Breast epithelium (tissue), 4 donors: ENCODE data around the gene ATP8B1. TPM values are rescaled to one million over a fixed set of nuclear protein-coding genes. Genes with fewer than 3 reads are reported as not detected.

Experiments
- DNase-seq, 2 donors: peaks; one replicate each; pipeline ENCODE4 v3.0.0-alpha.2; 2019; ENCODE audit warnings: low spot score in 2 of 2
- H3K27ac ChIP-seq, 2 donors: fragments of 200-600 bp; sonication (generic) in 1 of 2; one replicate each; pipeline ENCODE4 v1.5.1; 2016 to 2019; ENCODE audit warnings: mild to moderate bottlenecking in 1 of 2
- H3K27me3 ChIP-seq, 2 donors: fragments of 200-600 bp; sonication (generic) in 1 of 2; one replicate each; pipeline versions ENCODE4 v1.5.1 to v1.6.0; 2017 to 2019; ENCODE audit warnings: control low read depth in 1 of 2, mild to moderate bottlenecking in 1 of 2
- H3K36me3 ChIP-seq: fragments of 200-600 bp; one replicate; pipeline ENCODE4 v1.5.1; 2019
- H3K4me1 ChIP-seq, 2 donors: fragments of 200-600 bp; sonication (generic); one replicate each; pipeline ENCODE4 v1.5.1; 2016 to 2019; ENCODE audit warnings: control low read depth in 1 of 2
- H3K4me3 ChIP-seq, 3 donors: fragments of 200-600 bp; sonication (generic); 1 replicate in 2 of 3; 2 replicates in 1 of 3; pipeline ENCODE4 v1.5.1; 2016 to 2019; ENCODE audit warnings: mild to moderate bottlenecking in 3 of 3, moderate library complexity in 2 of 3
- H3K9me3 ChIP-seq, 2 donors: fragments of 200-600 bp; sonication (generic) in 1 of 2; one replicate each; pipeline ENCODE4 v1.5.1; 2016 to 2019; ENCODE audit warnings: control low read depth in 1 of 2
- CTCF ChIP-seq, 3 donors: fragments of 450-650 bp; IDR thresholded peaks; one replicate each; pipeline ENCODE4 v1.5.1; 2016 to 2017; ENCODE audit warnings: antibody characterized with exemption in 3 of 3, mild to moderate bottlenecking in 3 of 3, moderate library complexity in 3 of 3
- POLR2A ChIP-seq: fragments of 450-650 bp; IDR thresholded peaks from one replicate; pipeline ENCODE4 v1.6.1; 2016; ENCODE audit warnings: antibody characterized with exemption, mild to moderate bottlenecking, moderate library complexity
- POLR2AphosphoS5 ChIP-seq, 3 donors: sonication (generic); formaldehyde crosslinking; IDR thresholded peaks; one replicate each; pipeline ENCODE4 v1.6.1; 2017; ENCODE audit warnings: antibody characterized with exemption in 3 of 3
- intact Hi-C: fragments of 100-400 bp; cut with DNase I; formaldehyde crosslinking; loops from one replicate; pipeline ENCODE4 v1.15.1; 2023; ENCODE audit warnings: low total_unique reads
- total RNA-seq, 3 donors: library from RNA; depleted of rRNA; stranded (reverse); fragments of >200 nt; gene quantifications; one replicate each; pipeline ENCODE4 v1.1.0, GENCODE V29; 2016

ATP8B1 gene
- total RNA-seq, 3 donors from 2014 or later, result 5.1 to 45.1 (median 41.3) TPM

DNA sequence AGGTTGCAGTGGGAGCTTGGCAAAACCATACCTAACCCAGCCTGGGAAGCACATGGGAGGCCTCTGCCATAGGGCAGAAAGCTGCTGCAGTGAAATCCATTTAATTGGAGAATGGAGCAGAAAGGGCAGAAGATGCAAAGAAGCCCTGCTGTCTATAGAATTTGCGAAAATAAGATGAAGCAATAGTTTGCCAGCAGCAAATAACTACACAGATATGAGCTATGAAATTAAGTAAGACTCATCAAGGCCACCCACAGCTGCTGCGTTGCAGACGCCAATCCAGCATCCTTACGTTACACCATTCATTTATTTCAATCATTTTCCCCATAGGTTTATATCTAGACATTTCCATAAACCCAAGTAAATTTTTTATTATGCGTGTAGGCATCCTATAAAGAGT is 21.1 kb downstream of the ATP8B1 start:
- no peaks in the 10 kb centered on the region for H3K36me3 ChIP-seq
- H3K9me3 ChIP-seq, result no peaks in the 10 kb centered on the region
- TF ChIP-seq POLR2A (no peak), POLR2AphosphoS5 (IDR thresholded peaks at IDR 0.05) (no peak), CTCF (IDR thresholded peaks at IDR 0.05) (no peak)
- DNase-seq, result no peak
- H3K4me1 ChIP-seq, result peaks cover 0 to 4% of the 10 kb centered on the region in 2 donors
- peak overlapping the region; percentile 39 to 83 for H3K27ac ChIP-seq
- H3K4me3 ChIP-seq, result no peak overlapping the region
- intact Hi-C loops, result no loop called here
- no peaks in the 10 kb centered on the region for H3K27me3 ChIP-seq

DNA sequence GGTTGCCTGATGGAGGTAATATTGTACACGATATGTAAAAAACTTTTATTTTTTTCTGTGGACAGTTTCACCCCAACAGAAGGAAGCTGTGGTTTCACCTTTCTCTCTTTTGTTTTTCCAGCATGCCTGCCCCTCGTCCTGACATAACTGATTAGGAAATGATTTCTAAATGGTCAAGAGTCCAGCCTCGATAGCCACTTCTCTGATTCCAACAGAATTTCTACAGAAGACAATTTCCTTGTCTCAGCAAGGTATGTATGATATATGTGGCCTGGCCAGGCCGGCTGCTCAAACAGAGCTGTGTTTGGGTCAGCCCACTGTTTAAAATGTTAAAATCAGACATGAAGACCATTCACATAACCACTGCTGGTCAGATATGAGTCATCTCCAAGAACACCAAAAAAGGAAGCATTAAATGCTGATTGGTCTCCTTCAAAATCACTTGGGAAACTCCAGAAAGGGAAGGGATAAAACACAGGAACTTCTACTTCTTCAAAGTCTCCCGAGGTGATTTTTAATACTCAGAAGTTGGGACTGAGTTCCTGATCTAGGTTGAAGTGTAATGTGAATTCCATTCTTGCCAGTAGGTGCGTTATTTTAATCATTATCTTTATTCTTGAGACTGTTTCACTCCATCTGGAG is 22.3 kb downstream of the ATP8B1 start:
- Histone ChIP-seq H3K36me3 (no peaks in the 10 kb centered on the region), H3K27me3 (no peaks in the 10 kb centered on the region), H3K4me1 (peaks cover 2 to 10% of the 10 kb centered on the region in 2 donors), H3K27ac (peak overlapping the region; percentile 83 to 86), H3K9me3 (no peaks in the 10 kb centered on the region), H3K4me3 (peak overlapping the region in 1 of 3 donors; percentile 21)
- intact Hi-C loops, result no loop called here
- no peak for DNase-seq
- TF ChIP-seq POLR2A (no peak), POLR2AphosphoS5 (IDR thresholded peaks at IDR 0.05) (no peak), CTCF (IDR thresholded peaks at IDR 0.05) (no peak)

DNA sequence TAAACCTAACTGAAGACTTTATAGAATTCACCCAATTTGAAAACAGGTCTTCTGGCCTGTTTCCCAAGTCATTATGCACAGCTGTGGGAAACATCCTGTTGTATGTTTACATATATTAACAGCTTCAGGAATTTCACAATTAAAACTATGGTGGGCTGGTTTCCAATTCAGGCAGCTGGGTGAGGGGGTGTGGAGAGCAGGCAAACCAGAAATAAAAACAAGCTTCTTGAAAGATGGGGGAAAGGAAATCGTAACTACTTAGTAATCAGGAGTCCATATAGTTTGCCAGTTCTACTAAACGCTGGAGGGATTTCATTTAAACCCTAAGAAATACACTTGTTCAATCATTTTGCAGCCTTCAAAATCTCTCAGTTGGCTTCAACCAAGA is 22.8 kb downstream of the ATP8B1 start:
- H3K4me1 ChIP-seq, result peaks cover 2 to 10% of the 10 kb centered on the region in 2 donors
- intact Hi-C loops, result no loop called here
- H3K36me3 ChIP-seq, result no peaks in the 10 kb centered on the region
- no peak for DNase-seq
- TF ChIP-seq CTCF (IDR thresholded peaks at IDR 0.05) (no peak), POLR2AphosphoS5 (IDR thresholded peaks at IDR 0.05) (no peak), POLR2A (no peak)
- no peak overlapping the region for H3K4me3 ChIP-seq
- no peaks in the 10 kb centered on the region for H3K9me3 ChIP-seq
- H3K27ac ChIP-seq, result peak overlapping the region; percentile 83 to 86
- no peaks in the 10 kb centered on the region for H3K27me3 ChIP-seq

DNA sequence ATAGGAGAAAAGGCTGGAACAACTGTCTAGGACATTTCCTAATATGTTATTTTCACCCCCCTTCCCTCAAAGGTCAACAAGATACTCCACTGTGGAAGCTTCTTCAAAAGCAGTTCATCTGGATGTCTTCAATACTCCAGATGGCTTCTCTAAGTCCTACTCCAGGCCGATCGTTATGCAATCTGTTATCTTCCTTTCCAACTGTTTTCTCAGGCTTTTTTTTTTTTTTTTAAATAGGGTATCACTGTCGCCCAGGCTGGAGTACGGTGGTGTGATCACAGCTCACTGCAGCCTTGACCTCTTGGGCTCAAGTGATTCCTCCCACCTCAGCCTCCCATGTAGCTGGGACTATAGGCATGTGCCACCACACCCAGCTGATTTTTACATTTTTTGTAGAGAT is 26.3 kb downstream of the ATP8B1 start:
- Histone ChIP-seq H3K9me3 (no peaks in the 10 kb centered on the region), H3K36me3 (no peaks in the 10 kb centered on the region), H3K27me3 (no peaks in the 10 kb centered on the region), H3K27ac (peak overlapping the region; percentile 82 to 92), H3K4me1 (peaks cover 2 to 10% of the 10 kb centered on the region in 2 donors), H3K4me3 (no peak overlapping the region)
- no peak for DNase-seq
- TF ChIP-seq POLR2AphosphoS5 (IDR thresholded peaks at IDR 0.05), result peak in 2 of 3 donors; percentile 45 to 67
- no peak for TF ChIP-seq CTCF (IDR thresholded peaks at IDR 0.05)
- no peak for TF ChIP-seq POLR2A
- intact Hi-C loops, result no loop called here

DNA sequence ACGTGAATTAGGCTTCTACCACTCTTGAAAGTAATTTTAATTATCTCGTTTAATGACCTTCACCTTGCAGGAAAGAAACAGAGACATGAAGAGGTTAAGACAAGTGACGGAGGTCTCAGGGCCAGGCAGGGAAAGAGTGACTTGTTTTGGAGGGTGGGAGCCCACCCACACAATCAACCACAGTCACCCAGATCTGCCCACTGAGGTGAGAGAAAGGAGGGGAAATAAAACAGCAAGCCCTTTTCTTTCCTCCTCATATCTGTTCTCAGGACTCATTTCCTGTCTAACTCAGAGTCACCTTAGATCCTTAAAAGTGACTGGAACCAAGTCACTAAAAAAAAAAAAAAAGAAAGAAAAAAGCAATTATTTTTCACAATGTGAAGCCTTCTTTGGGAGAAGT is 26.8 kb downstream of the ATP8B1 start:
- intact Hi-C loops, result no loop called here
- H3K4me3 ChIP-seq, result peak overlapping the region in 1 of 3 donors; percentile 24
- peaks cover 2 to 10% of the 10 kb centered on the region in 2 donors for H3K4me1 ChIP-seq
- no peaks in the 10 kb centered on the region for H3K9me3 ChIP-seq
- no peak for TF ChIP-seq POLR2AphosphoS5 (IDR thresholded peaks at IDR 0.05)
- TF ChIP-seq POLR2A, result no peak
- no peak for TF ChIP-seq CTCF (IDR thresholded peaks at IDR 0.05)
- no peak for DNase-seq
- peak overlapping the region; percentile 82 to 92 for H3K27ac ChIP-seq
- no peaks in the 10 kb centered on the region for H3K27me3 ChIP-seq
- no peaks in the 10 kb centered on the region for H3K36me3 ChIP-seq
